Activated naive CD4-positive, alpha-beta T cell treated with anti-CD3 and anti-CD28 coated beads, Interleukin-2, amount 50 U/mL, for 72 hours (primary cell): ENCODE measurements around the gene STON2. TPM values are rescaled to one million over a fixed set of nuclear protein-coding genes. Genes with fewer than 3 reads are reported as not detected.

Experiments
- ATAC-seq, 2 donors: fragments of 150-1000 bp; cut with Tn5 transposase; 2 replicates each; pipeline ENCODE4 v1.10.0; 2021; ENCODE audit warnings: mild to moderate bottlenecking in 2 of 2, moderate library complexity in 2 of 2
- DNase-seq, 2 donors: peaks; one replicate each; pipeline ENCODE4 v3.0.0; 2021 to 2022; ENCODE audit warnings: low spot score in 2 of 2
- H3K27ac Mint-ChIP-seq, 2 donors: one replicate each; pipeline ENCODE4 v1.8.0; 2022; ENCODE audit warnings: mild to moderate bottlenecking in 2 of 2, mixed read lengths in 2 of 2
- H3K36me3 Mint-ChIP-seq, 2 donors: one replicate each; pipeline ENCODE4 v1.8.0; 2022; ENCODE audit warnings: mixed read lengths in 2 of 2
- H3K9me3 Mint-ChIP-seq, 2 donors: one replicate each; pipeline ENCODE4 v1.8.0; 2022; ENCODE audit warnings: mixed read lengths in 2 of 2
- total RNA-seq, 2 donors: library from RNA; stranded (reverse); gene quantifications; one replicate each; pipeline ENCODE4 v1.2.3, GENCODE V29; 2022

The STON2 gene
- total RNA-seq, 2 donors from 2014 or later, result 0.45 to 0.48 TPM

- Mint-ChIP-seq H3K9me3 (peaks cover 8 to 13% of the 10 kb centered on the region in 2 donors), H3K36me3 (peaks cover 0 to 12% of the 10 kb centered on the region in 2 donors), H3K27ac (no peak overlapping the region)
- DNase-seq (no peak), ATAC-seq (no peak)
These were observed 47.7 kb downstream of the STON2 start for GRCh38 chr14:81352413-81352812.

GRCh38 chr14:81351205-81351604 lies 48.9 kb downstream of the STON2 start:
- no peak for DNase-seq
- H3K9me3 Mint-ChIP-seq, result peaks cover 8 to 13% of the 10 kb centered on the region in 2 donors
- ATAC-seq, result no peak
- peaks cover 0 to 12% of the 10 kb centered on the region in 2 donors for H3K36me3 Mint-ChIP-seq
- no peak overlapping the region for H3K27ac Mint-ChIP-seq

- DNase-seq, result no peak
- ATAC-seq, result no peak
These were observed 49.6 kb downstream of the STON2 start for GRCh38 chr14:81350344-81351130.

GRCh38 chr14:81348061-81348460 lies 52.1 kb downstream of the STON2 start:
- Mint-ChIP-seq H3K36me3 (no peaks in the 10 kb centered on the region), H3K9me3 (no peaks in the 10 kb centered on the region), H3K27ac (no peak overlapping the region)
- DNase-seq (no peak), ATAC-seq (no peak)

More at GRCh38 chr14:81350344-81351130, 49.6 kb downstream of the STON2 start:
- H3K27ac Mint-ChIP-seq, result no peak overlapping the region
- H3K9me3 Mint-ChIP-seq, result peaks cover 8 to 13% of the 10 kb centered on the region in 2 donors
- peaks cover 0 to 12% of the 10 kb centered on the region in 2 donors for H3K36me3 Mint-ChIP-seq

- ATAC-seq, result no peak
- H3K27ac Mint-ChIP-seq, result no peak overlapping the region
These were observed 54.3 kb downstream of the STON2 start for GRCh38 chr14:81345781-81346180.

GRCh38 chr14:81344481-81345160 lies 55.5 kb downstream of the STON2 start:
- ATAC-seq (no peak), DNase-seq (no peak)
- no peaks in the 10 kb centered on the region for H3K36me3 Mint-ChIP-seq
- no peaks in the 10 kb centered on the region for H3K9me3 Mint-ChIP-seq
- H3K27ac Mint-ChIP-seq, result no peak overlapping the region

More at GRCh38 chr14:81345781-81346180, 54.3 kb downstream of the STON2 start:
- Mint-ChIP-seq H3K9me3 (no peaks in the 10 kb centered on the region), H3K36me3 (no peaks in the 10 kb centered on the region)
- DNase-seq, result no peak

GRCh38 chr14:81343701-81344100 lies 56.4 kb downstream of the STON2 start:
- ATAC-seq (no peak), DNase-seq (no peak)
- Mint-ChIP-seq H3K36me3 (no peaks in the 10 kb centered on the region), H3K9me3 (no peaks in the 10 kb centered on the region), H3K27ac (no peak overlapping the region)

GRCh38 chr14:81342850-81343580 lies 57.1 kb downstream of the STON2 start:
- ATAC-seq (no peak), DNase-seq (no peak)
- Mint-ChIP-seq H3K27ac (no peak overlapping the region), H3K36me3 (no peaks in the 10 kb centered on the region), H3K9me3 (no peaks in the 10 kb centered on the region)

- Mint-ChIP-seq H3K27ac (no peak overlapping the region), H3K9me3 (no peaks in the 10 kb centered on the region), H3K36me3 (no peaks in the 10 kb centered on the region)
- ATAC-seq (no peak), DNase-seq (no peak)
These were observed 58.3 kb downstream of the STON2 start for GRCh38 chr14:81341781-81342180.

- DNase-seq (no peak), ATAC-seq (no peak)
- no peaks in the 10 kb centered on the region for H3K9me3 Mint-ChIP-seq
- no peak overlapping the region for H3K27ac Mint-ChIP-seq
- no peaks in the 10 kb centered on the region for H3K36me3 Mint-ChIP-seq
These were observed 58.8 kb downstream of the STON2 start for GRCh38 chr14:81341370-81341769.

- ATAC-seq (no peak), DNase-seq (no peak)
- Mint-ChIP-seq H3K9me3 (no peaks in the 10 kb centered on the region), H3K36me3 (no peaks in the 10 kb centered on the region), H3K27ac (no peak overlapping the region)
These were observed 59.9 kb downstream of the STON2 start for GRCh38 chr14:81340201-81340600.

GRCh38 chr14:81337073-81337472 lies 63.1 kb downstream of the STON2 start:
- DNase-seq (no peak), ATAC-seq (no peak)
- Mint-ChIP-seq H3K36me3 (no peaks in the 10 kb centered on the region), H3K9me3 (no peaks in the 10 kb centered on the region), H3K27ac (no peak overlapping the region)

GRCh38 chr14:81336009-81336408 lies 64.1 kb downstream of the STON2 start:
- Mint-ChIP-seq H3K9me3 (no peaks in the 10 kb centered on the region), H3K27ac (no peak overlapping the region), H3K36me3 (no peaks in the 10 kb centered on the region)
- no peak for ATAC-seq
- no peak for DNase-seq

- no peak for DNase-seq
- Mint-ChIP-seq H3K36me3 (no peaks in the 10 kb centered on the region), H3K27ac (no peak overlapping the region), H3K9me3 (no peaks in the 10 kb centered on the region)
- ATAC-seq, result no peak
These were observed 67.4 kb downstream of the STON2 start for GRCh38 chr14:81332725-81333124.

GRCh38 chr14:81331229-81332021 lies 68.7 kb downstream of the STON2 start:
- DNase-seq (no peak), ATAC-seq (no peak)
- H3K36me3 Mint-ChIP-seq, result no peaks in the 10 kb centered on the region
- H3K27ac Mint-ChIP-seq, result no peak overlapping the region
- H3K9me3 Mint-ChIP-seq, result no peaks in the 10 kb centered on the region

GRCh38 chr14:81330619-81331122 lies 69.5 kb downstream of the STON2 start:
- Mint-ChIP-seq H3K9me3 (no peaks in the 10 kb centered on the region), H3K27ac (no peak overlapping the region), H3K36me3 (no peaks in the 10 kb centered on the region)
- ATAC-seq (no peak), DNase-seq (no peak)
